ENCODE data around the gene ABHD1.

ABHD1 gene

GRCh38 chr2:27086724-27087593 lies 36.7 kb upstream of the ABHD1 start, which contains the start of gene KHK:
Gene KHK (plus strand): TSS chr2:27086772. CDS start chr2:27087260, 488 bp downstream.
- peak; percentile 81 for DNase-seq

DNA sequence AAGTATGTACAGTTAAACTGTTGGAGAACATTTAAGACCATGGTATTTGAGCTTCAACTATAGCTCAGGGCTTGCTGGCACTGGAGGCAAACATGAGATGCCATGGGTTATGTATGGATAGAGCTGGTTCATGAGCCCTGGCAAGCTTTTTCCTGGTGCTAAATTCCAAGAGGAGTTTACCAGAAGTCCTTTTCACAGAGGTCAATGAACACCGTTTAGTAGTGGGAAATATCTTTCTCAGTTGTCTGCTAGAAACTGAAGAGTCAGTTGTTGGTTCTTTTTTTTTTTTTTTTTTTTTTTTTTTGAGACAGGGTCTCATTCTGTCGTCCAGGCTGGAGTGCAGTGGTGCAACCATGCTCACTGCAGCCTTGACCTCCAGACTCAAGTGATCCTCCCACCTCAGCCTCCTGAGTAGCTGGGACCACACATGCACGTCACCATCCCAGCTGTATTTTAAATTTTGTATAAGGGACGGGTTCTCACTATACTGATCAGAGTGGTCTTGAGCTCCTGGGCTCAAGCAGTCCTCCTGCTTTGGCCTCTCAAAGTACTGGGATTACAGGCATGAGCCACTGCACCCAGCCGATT lies 35.7 kb upstream of the ABHD1 start:
- no peak for DNase-seq

DNA sequence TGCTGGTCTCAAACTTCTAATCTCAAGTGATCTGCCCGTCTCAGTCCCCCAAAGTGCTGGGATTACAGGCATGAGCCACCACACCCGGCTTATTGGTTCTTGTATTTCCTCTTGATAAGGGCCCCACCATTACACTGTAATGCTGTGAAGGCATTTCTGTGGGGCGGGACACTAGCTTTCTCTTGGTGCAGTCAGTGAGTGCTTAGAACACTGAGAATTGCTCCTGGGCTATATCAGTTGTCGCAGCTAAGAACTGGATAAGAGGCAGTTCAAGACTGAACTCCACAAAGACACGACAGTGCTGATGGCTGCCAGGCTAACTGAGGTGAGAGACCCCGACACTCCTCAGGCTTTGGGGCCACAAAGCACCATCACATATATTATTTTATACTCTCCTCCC lies 35.0 kb upstream of the ABHD1 start:
- DNase-seq = no peak

DNA sequence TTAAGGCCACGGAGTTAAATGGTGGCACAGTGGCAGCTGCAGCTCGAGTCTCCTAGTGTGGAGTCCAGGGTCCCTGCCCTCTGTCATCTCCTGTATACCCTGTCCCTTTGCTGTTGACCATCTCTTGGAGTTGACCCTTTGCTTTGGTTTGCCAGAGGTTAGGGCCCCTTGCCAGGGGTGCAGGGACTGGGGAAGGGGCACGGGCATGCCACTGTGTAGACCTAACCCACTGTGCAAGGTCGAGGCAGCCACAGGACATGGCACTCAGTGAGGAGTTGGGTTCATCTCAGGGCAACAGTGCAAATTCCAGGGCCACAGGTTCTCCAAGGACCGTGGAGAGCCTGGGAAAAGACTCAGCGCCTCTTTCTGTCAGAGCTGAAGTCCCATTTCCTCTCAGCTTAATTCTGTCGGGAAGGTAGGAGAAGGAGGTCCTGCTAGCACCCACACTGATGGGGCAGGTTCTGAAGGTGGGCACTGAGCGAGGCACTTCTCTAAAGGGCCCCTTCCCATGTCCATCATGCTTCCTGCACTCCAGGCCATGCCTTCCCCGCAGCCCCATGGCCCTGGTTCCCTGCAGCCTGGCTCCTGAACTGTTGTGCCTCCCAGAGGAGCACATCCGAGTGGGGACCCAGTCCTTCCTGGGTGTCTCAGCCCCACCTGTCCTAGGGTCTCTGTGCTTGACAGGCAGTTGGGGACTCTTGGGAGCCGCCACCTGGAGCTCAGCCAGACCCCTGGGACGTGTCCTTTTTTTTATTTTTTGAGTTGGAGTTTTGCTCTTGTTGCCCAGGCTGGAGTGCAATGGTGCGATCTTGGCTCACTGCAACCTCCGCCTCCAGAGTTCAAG lies 34.3 kb upstream of the ABHD1 start:
- no peak for DNase-seq

- DNase-seq = no peak
Measured at GRCh38 chr2:27091746-27092695, 31.6 kb upstream of the ABHD1 start.

GRCh38 chr2:27092696-27093429 lies 30.8 kb upstream of the ABHD1 start:
- DNase-seq = no peak

- DNase-seq = no peak
Measured at GRCh38 chr2:27093430-27094352, 29.9 kb upstream of the ABHD1 start.

DNA sequence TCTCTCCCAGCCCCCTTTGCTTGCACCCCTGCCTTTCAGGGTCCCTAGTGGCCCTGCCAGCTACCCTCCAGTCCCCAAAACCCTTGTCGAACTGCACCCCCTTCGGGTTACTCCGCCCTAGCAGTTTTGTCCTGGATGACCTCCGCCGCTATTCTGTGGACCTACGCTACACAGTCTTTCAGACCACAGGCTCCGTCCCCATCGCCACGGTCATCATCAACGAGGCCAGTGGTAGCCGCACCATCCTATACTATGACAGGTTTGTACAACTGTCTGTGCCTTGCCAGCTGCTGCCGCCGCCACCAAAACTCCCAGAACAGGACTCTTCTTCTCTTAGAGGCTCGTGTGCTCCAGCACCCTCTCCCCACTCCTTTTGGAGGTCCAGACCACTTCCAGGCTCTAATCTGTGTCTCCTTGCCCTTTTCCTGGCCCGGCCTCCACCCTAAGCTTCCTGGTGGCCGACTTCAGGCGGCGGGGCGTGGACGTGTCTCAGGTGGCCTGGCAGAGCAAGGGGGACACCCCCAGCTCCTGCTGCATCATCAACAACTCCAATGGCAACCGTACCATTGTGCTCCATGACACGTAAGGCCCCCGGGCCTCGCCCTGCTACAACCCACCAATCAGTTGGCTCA lies 29.1 kb upstream of the ABHD1 start:
- DNase-seq = no peak

- no peak for DNase-seq
Measured at GRCh38 chr2:27095427-27095744, 28.2 kb upstream of the ABHD1 start.

- DNase-seq = peak; percentile 62
Measured at GRCh38 chr2:27095745-27096651, 27.6 kb upstream of the ABHD1 start.

DNA sequence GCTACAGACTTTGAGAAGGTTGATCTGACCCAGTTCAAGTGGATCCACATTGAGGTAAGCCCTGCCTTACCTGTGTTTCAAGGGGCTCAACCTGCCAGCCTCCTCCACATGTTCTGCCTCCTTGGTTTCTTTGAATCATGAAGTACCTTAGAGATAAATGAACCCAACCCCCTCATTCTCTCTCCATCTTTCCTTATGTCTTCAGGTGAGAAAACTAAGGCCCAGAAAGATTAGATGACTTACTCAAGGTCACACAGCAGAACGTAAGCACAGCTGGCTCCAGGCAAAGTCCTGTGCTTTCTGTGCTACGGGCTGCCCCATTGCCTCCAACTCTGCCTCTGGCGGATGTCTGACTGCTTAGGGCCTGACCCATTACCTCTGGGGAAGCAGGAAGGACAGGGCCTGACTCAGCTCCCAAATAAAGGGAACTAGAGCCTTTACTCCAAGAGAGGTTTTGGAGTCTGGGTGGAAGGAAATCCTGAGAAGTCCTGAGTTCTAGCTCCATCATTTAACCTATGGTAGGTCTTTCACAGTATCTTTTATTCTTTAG lies 26.8 kb upstream of the ABHD1 start:
- DNase-seq = no peak

GRCh38 chr2:27097341-27097740 lies 26.3 kb upstream of the ABHD1 start:
- no peak for DNase-seq

DNA sequence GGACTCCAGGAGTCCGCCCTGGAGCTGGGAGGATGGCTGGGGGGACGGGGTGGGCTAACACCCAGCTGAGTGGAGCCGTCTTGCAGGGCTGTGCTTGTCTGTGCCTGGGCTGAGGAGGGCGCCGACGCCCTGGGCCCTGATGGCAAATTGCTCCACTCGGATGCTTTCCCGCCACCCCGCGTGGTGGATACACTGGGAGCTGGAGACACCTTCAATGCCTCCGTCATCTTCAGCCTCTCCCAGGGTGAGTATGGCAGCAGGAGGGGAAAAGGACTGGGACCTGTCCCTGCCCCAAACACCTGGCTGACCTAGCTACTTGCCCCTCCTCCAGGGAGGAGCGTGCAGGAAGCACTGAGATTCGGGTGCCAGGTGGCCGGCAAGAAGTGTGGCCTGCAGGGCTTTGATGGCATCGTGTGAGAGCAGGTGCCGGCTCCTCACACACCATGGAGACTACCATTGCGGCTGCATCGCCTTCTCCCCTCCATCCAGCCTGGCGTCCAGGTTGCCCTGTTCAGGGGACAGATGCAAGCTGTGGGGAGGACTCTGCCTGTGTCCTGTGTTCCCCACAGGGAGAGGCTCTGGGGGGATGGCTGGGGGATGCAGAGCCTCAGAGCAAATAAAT lies 24.2 kb upstream of the ABHD1 start:
- DNase-seq = no peak

GRCh38 chr2:27100036-27100435 lies 23.6 kb upstream of the ABHD1 start:
- no peak for DNase-seq

DNA sequence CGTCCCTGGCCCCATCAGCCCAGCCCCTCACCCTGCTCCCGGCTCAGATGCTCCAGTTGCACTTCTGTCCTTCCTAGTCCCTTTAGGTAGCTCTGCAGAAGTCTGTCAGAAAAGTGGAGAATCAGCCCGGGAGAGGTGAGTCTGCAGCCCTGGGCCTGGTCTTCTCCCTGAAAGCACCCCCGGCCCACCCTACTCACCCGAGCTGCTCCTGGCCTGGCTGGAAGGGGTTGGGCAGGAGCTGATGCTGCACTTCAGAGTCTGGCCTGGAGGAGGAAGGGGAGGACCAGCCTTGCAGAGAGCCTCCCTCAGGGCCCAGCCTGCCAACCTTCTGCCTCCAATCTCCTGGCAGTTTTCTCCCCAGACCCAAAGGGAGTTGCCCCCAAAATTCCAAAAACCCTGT lies 21.3 kb upstream of the ABHD1 start:
- no peak for DNase-seq

DNA sequence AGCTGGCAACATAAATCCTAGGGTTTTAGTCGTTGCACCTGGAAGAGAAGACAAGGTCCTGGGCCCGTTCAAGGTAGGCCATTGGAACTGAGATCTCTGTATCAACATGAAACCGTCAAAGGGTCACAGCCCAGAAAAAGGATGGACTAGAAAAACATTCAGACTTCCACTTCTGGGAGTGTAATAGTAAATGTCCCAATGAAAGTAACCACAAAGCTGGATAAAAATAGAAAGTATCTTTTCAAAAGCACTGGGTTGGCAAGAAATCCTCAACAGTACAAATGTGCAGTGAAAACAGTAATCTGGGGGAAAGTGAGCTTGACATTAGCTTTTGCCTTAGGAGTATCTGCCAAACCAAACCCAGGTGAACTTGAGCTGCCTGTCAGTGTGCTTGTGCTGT lies 17.6 kb upstream of the ABHD1 start:
- DNase-seq = no peak

GRCh38 chr2:27108221-27108620 lies 15.4 kb upstream of the ABHD1 start:
- no peak for DNase-seq

DNA sequence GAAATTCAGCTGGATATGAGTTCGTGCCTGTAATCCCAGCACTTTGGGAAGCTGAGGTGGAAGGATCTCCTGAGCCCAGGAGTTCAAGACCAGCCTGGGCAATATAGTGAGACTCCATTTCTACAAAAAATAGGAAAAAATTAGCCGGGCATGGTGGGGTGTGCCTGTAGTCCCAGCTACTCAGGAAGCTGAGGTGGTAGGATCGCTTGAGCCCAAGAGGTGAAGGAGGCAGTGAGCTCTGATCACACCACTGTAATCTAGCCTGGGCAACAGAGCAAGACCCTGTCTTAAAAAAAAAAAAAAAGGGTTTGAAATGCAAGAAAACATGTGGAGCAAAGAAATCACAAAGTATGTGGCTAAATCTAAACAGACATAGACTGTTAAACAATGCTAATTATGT lies 14.5 kb upstream of the ABHD1 start:
- DNase-seq = no peak
